Neural progenitor cell (in vitro differentiated cells): ENCODE results near the gene ARMC6.

Experiments
- CTCF ChIP-seq: fragments of 200-600 bp; sonication (generic); IDR thresholded peaks from 2 replicates; pipeline ENCODE4 v1.5.1; 2017; ENCODE audit warnings: antibody characterized with exemption, mild to moderate bottlenecking
- EZH2 ChIP-seq: fragments of 200-600 bp; sonication (generic); IDR thresholded peaks from 2 replicates; pipeline ENCODE4 v1.6.1; 2017; ENCODE audit warnings: antibody characterized with exemption, mild to moderate bottlenecking, moderate library complexity
- EZH2phosphoT487 ChIP-seq: fragments of 200-600 bp; sonication (generic); IDR thresholded peaks from 2 replicates; pipeline ENCODE4 v1.6.1; 2017; ENCODE audit warnings: antibody characterized with exemption

GRCh38 chr19:19057720-19058119, 24.3 kb downstream of the ARMC6 start:
- no peak for TF ChIP-seq CTCF
- TF ChIP-seq EZH2 = no peak
- no peak for TF ChIP-seq EZH2phosphoT487
